Measurements from ENCODE around the gene MARK2. TPM values are rescaled to one million over a fixed set of nuclear protein-coding genes. Genes with fewer than 3 reads are reported as not detected.

Gene MARK2
- total and polyA plus RNA-seq, 10 of the 15 experiments (the other 5 are each of a cell fraction or from before 2014, with no cell fraction given), result 0.19 to 29.5 (median 13.2) TPM

GRCh38 chr11:63870351-63871140, 31.6 kb downstream of the MARK2 start:
- Histone ChIP-seq H3K27ac (ENCODE audit: control insufficient read depth, insufficient read depth) (peak overlapping the region; percentile 14), H3K36me3 (ENCODE audit: control insufficient read depth in 2 of 2, insufficient read depth in 2 of 2, low read length in 1 of 2) (peaks cover 4 to 9% of the 10 kb centered on the region in 2 experiments), H2AFZ (ENCODE audit: control insufficient read depth, low read depth, low read length) (no peak overlapping the region), H3K27me3 (replicated peaks in 1 of 2; ENCODE audit: control insufficient read depth in 2 of 2, insufficient read depth in 2 of 2, low read length in 1 of 2) (no peaks in the 10 kb centered on the region), H3K4me2 (ENCODE audit: control insufficient read depth, insufficient read depth) (peak overlapping the region; percentile 10; the same call in 1 of the 2 replicates), H3K79me2 (ENCODE audit: control insufficient read depth, insufficient read depth, low read length) (peaks cover 62% of the 10 kb centered on the region), H4K20me1 (ENCODE audit: control insufficient read depth, insufficient read depth) (no peaks in the 10 kb centered on the region; the same call in none of the 2 replicates), H3K9ac (ENCODE audit: control insufficient read depth, insufficient read depth, low read length) (no peak overlapping the region), H3K9me3 (replicated peaks; ENCODE audit: control insufficient read depth, insufficient read depth, low read length) (no peaks in the 10 kb centered on the region), H3K4me1 (ENCODE audit: control insufficient read depth, insufficient read depth, low read length) (peaks cover 50% of the 10 kb centered on the region), H3K4me3 (no peak overlapping the region)
- DNase-seq (ENCODE audit: low read depth, low spot score) (no peak), ATAC-seq (peak; percentile 45), FAIRE-seq (no peak)
- ChIA-PET POLR2A (interaction anchor here (0.9 kb wide), 1 partner anchor 41 kb away, joined by 3 read pairs; no protein-coding TSS in a partner anchor), RAD21 (ENCODE audit: unreplicated experiment) (interaction anchor here (0.7 to 2.2 kb wide), 3 partner anchors 29 to 33 kb away, joined by 3 to 21 read pairs (median 5); partner anchors contain the start of gene MARK2), SMC1A (ENCODE audit: uncharacterized antibody, unreplicated experiment) (interaction anchor here (1.0 to 13.9 kb wide), 5 partner anchors 19 to 81 kb away, joined by 3 to 153 read pairs (median 4); partner anchors contain the start of gene MARK2), CTCF (interaction anchor here (0.6 to 3.4 kb wide), 11 partner anchors 13 to 431 kb away, joined by 3 to 46 read pairs (median 4); no protein-coding TSS in a partner anchor)
- TF ChIP-seq NR2F1 (conservative IDR thresholded peaks at IDR 0.05), result 0 out of 2 replicates have a peak, but pooled peaks have one; percentile 18
- no peak for TF ChIP-seq SPI1 (IDR thresholded peaks at IDR 0.05; ENCODE audit: borderline replicate concordance, insufficient read depth, low read depth, low read length)
- no peak for TF ChIP-seq ATF3 (IDR thresholded peaks at IDR 0.05; ENCODE audit: borderline replicate concordance, extremely low read depth, low read depth, low read length)
- TF ChIP-seq RELB (IDR thresholded peaks at IDR 0.05; ENCODE audit: low read depth), result peak; percentile 38; the same call in 1 of the 2 replicates
- TF ChIP-seq BRCA1 (IDR thresholded peaks at IDR 0.05; ENCODE audit: low read depth, low read length), result no peak
- TF ChIP-seq IKZF2 (IDR thresholded peaks at IDR 0.05), result peak; percentile 26 to 32; a peak in 2 of 4 replicates
- TF ChIP-seq SMAD5 (IDR thresholded peaks at IDR 0.05; ENCODE audit: low read depth), result no peak
- TF ChIP-seq RELA (IDR thresholded peaks at IDR 0.05; ENCODE audit: borderline replicate concordance, partially characterized antibody), result peak; percentile 35
- TF ChIP-seq MTA2 (IDR thresholded peaks at IDR 0.05; ENCODE audit: low read depth), result no peak
- TF ChIP-seq FOS (IDR thresholded peaks at IDR 0.05; ENCODE audit: borderline replicate concordance, extremely low read depth, insufficient read length), result no peak
- intact Hi-C loops (cut with micrococcal nuclease; ENCODE audit: unreplicated experiment) (no loop called here), in situ Hi-C loops (cut with MboI) (no loop called here)
- WGBS (ENCODE audit: insufficient coverage, insufficient replicate concordance, low lambda C conversion rate, missing lambda C conversion rate), result 32% methylated on average over 14 of the region's 14 CpGs
- BruUV-seq (replicated peaks), result no TSS peak

Measured in GM12878 (cell line).